HG03354 (cell line): ENCODE measurements around the gene ATP9A.
"Not testable (repeated sequence)": the region's sequence is repeated elsewhere in the genome, so short reads cannot be mapped to it uniquely, and the experiment has no call there.

Experiments used
- ATAC-seq: cut with Tn5 transposase; IDR thresholded peaks from one replicate; pipeline ENCODE4 v1.9.1; 2021; ENCODE audit warnings: mild to moderate bottlenecking; ENCODE audit not compliant: unreplicated experiment, poor library complexity, severe bottlenecking

Gene ATP9A

DNA sequence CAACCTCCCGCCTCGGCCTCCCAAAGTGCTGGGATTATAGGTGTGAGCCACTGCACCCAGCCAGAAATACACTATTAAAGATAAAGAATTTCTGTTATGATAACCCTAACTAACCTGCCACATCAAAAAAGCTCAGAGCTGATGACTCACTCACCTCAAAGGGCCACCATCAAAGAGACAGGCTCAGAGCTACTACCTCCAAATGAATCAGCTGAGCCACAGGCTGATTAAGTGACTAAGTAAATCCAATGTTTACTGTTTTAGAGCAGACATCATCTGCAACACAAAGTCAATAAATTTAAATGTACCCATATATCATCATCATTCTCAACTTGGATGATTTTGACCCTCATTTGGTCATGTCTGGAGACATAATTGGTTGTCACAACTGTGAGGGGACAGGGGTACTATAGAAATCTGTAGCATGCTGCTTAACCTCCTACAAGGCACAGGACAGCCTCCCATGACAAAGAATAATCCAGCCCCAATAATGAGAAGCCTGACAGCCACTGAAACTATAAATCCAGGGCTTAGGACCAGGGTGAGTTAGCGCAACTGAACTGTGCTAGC is 106.5 kb downstream of the ATP9A start:
- peak; percentile 70 for ATAC-seq

DNA sequence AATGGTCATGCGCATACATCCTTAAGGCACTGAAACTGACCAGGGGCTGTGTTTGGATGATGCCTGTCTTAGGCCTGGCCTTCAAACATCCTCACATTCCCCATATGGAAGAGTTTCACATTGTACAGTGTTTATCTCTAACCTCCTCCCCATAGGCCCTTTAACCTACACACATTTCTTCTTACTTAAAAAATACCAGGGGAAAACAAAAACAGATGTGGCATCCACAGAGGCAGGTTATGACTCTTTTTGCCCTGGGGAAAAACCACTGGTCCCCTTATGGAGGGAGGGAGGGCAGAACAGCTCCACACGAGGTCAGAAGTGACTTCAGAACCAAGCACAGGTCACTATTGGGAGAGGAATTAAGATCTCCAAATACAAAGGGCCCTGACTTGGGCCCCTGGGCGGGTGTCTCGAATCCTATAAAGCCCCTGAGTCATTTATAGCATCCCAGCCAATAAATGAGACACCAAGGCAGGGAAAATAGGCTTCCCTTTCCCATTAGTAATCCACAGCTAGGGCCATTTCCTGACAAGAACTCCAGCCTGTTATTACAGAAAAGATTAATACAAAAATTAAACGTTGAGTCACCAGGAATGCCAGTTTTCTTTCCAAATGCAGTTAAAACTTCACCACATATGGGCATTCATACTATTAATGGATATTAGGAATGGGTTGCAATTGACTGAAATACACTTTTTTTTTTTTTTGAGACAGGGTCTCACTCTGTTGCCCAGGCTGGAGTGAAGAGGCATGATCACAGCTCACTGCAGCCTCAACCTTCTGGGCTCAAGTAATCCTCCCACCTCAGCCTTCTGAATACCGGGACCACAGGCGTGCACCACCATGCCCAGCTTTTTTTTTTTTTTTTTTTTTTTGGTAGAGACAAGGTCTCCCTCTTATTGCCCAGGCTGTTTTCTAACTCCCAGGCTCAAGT is 107.2 kb downstream of the ATP9A start:
- no peak for ATAC-seq

DNA sequence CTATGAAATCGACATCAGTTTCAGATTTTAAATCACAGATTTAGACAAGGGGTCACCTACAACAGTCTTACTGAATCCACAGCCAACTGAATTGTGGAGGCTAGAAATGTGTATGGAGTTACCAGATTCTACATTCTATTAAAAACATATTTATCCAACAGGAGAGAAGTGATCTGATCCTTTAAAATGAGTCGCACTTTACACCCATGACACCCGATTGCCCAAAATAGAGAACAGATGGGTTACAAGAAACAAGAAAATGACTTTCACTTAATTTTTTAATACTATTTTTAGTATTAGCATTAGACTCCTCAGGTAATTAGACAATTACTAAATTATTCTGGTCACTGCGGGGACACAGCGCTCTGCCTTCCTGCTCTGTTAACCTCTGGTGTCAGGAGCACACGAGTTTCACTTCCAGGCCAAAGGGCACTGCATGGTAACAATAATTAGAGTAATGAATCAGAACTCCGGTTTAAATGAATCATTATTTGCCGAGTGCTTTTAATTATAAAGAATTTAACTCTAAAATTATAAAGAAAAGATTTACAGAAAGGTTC is 108.6 kb downstream of the ATP9A start:
- no peak for ATAC-seq

DNA sequence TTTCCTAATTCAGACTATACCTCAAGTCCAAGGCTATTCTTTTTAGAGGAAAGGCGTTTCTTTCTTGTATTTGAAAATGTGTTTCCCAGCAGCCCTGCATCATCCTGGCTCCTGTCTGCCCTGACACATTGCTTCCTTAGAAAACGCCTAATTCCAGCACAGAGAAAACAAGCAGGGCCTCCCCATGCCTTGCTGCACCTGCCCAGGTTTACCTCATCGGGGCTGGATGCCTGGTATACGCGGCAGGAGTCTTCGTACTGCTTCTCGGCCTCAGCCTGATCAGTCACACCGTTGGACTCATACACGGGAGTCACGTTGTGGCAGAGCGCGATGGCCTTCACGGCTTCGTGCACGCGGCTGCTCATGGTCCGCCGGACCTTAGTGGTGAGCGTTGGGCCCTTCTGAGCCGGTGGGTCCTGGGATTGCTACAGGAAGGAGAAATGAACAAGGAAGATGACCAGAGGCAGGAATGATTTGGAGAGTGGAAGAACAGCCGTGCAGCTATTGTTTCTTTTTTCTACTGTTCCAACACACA is 111.4 kb downstream of the ATP9A start:
- ATAC-seq, result no peak

DNA sequence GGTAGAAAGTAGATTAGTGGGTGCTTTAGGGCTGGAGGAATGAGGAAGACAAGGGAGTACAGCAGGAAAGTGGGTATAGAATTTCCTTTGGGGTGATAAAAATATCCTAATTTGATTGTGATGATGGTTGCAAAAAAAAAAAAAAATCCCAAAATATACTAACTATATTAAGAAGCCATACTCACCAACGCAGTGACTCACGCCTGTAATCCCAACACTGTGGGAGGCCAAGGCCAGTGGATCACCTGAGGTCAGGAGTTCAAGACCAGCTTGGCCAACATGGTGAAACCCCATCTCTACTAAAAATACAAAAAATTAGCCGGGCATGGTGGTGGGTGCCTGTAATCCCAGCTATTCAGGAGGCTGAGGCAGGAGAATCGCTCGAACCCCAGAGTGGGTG is 112.1 kb downstream of the ATP9A start:
- ATAC-seq, result not testable (repeated sequence)

DNA sequence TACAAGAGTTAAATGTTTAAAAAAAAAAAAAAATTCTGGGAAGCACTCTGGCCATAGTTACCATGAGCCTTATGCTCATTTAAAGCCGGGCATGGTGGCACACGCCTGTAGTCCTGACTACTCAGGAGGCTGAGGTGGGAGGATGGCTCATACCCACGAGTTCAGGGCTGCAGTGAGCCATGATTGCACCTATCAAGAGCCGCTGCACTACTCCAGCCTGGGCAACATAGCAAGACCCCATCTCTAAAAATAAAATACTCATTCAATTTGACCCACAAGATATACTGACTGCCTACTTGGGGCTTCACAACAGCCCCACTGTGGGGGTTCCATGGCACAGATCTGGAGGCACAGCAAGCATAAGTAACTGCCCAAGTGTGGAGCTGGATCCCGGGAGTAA is 113.7 kb downstream of the ATP9A start:
- ATAC-seq, result no peak

DNA sequence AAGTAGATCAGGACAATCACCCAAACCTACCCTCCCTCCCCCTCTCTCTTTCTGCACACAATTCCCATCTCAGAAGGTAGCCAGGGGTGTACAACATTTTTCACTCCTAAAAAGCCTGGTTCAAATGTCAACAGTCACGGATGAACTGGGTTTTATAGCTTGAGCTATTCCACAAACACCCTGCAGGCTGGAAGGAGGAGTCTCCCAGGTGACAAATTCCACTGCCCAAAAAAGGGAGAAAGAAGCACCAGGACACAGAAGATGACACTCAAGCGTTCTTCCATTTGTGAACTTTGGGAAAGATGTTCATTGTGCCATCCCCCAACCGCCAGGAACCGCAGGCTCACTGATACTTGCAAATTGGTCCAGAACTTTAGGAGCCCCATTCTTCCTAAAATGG is 114.1 kb downstream of the ATP9A start:
- no peak for ATAC-seq

DNA sequence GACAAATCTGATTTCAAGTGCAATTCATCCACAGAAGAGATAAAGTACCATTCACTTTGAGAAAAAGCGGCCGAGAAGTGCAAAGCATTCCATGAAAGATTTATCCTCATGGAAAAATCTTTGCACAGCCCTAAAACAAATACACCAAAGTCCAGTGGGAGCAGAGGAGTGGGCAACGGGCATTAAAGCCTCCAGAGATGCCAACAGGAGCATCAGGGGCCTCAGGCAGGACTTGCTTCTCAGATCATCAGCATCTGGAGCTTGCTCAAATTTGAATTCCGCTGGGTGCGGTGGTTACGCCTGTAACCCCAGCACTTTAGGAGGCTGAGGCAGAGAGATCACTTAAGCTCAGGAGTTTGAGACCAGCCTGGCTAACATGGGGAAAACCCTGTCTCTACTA is 115.0 kb downstream of the ATP9A start:
- no peak for ATAC-seq

DNA sequence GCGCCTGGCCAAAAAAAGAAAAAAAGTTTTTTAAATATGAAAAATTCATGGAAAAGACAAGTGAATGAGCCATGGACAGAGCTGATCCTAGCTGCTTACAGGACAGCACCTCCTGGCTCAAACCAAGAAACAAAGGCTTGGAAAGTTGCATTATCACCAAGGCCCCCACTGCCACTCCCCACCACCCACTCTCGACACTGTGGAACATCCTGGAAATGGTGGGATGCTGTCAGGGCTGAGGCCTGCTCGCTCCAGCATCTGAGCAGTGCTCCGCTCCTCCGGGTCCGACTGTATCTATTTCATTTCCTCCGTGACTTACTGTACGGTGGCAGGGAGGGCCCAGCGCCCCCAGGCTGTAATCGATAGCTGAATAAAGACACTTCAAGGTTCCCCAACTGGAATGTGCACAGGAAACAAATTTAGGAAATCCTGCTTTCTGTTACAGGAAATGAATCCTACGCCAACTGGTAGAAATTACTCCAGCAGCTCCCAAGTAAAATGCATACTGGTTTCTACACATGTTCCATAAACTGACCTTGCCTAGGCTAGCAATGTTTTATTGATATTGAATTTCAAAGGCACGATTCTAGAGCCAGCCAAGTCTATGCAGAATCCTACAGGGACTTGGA is 116.2 kb downstream of the ATP9A start:
- no peak for ATAC-seq

DNA sequence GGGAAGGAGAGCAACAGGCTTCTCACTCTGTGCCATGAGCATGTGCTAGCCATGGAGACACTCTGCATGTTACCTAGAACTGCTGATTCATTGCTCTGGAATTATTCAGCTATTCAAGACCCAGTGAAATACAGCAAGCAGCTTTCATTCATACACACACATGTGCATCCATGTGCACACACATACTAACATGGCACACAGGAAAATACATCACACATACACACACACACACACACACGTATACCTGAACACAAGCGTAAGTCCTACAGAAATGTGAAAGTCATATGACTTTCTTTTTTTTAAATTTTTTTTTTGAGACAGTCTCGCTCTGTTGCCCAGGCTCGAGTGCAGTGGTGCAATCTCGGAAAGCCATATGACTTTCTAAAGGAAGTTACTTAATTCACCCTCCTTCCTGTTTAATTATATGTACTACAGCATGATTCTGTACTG is 117.5 kb downstream of the ATP9A start:
- ATAC-seq, result no peak

DNA sequence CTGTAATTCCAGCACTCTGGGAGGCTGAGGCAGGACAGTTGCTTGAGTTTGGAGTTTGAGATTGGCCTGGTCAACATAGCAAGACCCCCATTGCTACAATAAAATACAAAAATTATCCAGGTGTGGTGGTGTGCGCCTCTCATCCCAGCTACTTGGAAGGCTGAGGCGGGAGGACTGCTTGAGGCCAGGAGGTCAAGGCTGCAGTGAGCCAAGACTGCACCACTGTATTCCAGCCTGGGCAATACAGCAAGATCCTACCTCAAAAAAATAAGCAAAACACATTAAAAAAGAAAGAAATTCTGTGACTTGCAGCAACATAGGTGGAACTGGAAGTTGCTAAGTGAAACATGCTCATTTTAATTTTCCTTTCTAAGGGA is 119.6 kb downstream of the ATP9A start:
- no peak for ATAC-seq

DNA sequence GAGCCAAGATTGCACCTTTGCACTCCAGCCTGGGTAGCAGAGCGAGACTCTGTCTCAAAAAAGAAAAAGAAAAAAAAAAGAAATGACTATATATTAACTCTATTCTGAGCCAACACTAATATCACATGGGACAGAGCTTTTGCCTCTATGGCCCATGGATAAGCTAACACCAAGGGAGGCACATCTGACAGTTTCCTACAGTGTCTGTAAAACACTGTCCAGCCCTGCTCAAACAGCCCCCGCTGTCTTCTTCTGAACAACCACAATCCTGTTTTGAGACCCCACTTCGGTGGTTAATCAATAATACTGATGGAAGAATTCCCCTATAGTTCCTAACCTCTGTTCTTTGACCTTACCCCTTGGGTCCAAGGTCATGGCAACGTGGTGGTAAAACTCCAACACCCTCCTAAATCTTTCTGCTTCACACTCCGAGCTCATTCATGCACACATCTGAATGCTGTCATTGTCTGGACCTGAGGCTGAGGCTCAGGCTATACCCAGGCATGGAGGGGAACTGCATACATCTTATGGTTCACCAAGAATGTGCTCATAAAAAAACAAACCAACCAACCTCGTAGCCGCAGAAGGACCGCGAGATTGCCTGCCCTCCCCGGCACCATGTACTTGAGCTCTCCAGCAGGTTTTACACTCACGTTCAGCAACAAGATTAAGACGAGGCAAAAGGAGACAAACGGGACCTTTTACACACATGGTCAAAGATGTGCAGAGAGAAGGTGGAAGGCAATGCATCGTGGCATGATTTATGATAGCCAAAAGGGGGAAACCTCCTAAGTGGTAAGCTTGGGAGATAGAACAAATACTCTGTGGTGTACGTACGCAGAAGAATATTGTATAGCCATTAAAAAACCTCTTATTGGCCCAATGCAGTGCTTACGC is 120.3 kb downstream of the ATP9A start:
- ATAC-seq, result no peak

DNA sequence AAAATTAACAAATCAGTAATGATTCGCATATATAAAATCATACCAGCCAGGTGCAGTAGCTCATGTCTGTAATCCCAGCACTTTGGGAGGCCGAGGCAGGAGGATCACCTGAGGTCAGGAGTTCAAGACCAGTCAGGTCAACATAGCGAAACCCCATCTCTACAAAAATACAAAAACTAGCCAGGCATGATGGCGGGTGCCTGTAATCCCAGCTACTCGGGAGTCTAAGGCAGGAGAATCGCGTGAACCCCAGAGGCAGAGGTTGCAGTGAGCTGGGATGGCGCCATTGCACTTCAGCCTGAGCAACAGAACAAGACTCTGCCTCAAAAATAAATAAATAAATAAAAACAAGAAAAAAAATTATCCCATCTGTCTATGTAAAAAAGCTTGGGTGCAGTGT is 124.4 kb downstream of the ATP9A start:
- not testable (repeated sequence) for ATAC-seq

DNA sequence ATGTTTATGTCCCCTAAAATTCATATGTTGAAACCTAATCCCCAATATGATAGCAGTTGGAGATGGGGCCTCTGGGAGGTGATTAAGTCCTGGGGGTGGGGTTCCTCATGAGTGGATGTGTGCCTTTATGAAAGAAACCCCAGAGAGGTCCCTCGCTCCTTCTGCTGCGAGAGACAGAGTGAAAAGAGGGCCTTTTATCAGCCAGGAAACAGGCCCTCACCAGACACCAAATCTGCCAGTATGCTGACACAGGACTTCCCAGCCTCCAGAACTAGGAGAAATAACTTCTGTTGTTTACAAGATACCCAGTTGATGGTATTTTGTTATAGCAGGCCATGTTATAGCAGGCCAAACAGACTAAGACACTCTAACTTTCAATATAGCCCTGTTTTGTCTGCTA is 124.8 kb downstream of the ATP9A start:
- no peak for ATAC-seq

DNA sequence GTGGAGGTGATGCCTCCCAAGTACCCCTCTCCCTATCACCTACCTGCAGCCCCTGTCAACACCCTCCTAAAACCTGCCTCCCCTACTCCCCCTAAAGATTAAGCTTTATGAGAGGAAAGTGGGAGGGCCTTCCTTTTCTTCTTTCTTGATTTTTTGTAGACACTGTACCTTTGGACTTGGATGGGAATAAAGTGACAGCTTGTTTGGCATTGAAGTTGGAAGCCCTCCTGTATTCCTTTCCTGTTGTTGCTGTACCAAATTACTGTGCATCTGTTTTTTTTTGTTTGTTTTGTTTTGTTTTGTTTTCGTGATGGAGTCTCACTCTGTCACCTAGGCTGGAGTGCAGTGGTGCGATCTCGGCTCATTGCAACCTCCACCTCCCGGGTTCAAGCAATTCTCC is 126.3 kb downstream of the ATP9A start:
- no peak for ATAC-seq

DNA sequence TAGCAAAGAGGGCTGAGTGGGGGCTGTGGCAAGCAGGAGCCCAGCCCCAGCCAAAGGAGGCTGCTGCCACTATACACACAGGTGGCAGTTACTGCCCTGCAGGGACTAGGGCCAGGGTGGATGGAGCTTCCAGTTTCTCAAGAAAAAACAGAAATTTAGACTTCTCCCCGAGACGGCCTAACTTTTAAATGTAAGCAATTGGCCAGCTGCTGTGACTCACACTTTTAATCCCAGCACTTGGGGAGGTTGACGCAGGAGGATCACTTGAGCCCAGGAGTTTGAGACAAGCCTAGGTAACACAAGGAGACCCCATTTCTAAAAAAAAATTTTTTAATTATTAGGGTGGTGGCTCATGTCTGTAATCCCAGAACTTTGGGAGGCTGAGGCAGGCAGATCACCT is 127.4 kb downstream of the ATP9A start:
- no peak for ATAC-seq

DNA sequence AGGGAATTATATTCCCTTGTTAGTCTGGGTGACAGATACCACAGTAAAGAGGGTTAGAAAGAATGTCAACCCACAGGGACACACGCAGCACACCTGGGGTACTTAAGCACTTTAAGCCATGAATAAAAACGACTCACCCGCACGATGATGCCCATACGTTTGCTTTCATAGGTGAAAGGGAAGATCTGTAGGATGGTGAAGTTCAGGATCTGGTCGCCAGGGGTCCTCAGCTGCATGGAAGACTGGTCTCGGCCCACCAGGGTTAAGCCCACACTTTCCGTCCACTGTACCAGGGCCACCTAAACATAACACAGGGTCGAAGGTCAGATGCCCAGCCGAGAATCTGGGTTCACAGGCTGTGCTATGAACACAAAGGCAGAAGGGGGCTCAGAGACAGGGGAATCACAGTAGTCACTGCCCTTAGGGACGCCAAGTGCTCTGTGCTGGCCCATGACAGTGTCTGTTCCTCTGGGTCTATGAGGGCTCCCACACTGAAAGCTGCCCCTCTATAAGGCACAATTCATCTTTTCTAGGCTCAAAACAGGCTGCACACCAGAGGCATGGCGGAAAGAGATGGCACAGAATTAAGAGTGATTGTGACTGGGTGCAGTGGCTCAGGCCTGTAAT is 128.9 kb downstream of the ATP9A start:
- peak; percentile 83 for ATAC-seq

DNA sequence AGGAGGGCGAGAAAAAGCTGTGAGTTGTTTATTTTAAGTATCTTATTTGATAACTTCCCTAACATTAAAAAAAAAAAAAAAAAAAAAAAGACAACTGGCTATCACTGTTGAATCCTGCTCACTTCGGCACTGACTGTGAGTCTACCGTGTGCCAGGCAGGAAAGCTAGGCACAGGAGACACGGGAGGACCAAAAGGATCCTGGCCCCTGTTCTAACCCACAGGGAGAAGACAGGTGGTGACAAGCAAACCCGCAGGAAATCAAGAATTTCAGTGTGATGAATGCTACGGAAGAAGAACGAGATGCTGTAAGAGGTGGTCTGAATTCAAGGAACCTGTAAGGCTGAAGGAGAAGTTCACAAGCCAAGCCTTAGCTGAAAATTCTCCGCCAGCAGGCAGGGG is 130.9 kb downstream of the ATP9A start:
- no peak for ATAC-seq

DNA sequence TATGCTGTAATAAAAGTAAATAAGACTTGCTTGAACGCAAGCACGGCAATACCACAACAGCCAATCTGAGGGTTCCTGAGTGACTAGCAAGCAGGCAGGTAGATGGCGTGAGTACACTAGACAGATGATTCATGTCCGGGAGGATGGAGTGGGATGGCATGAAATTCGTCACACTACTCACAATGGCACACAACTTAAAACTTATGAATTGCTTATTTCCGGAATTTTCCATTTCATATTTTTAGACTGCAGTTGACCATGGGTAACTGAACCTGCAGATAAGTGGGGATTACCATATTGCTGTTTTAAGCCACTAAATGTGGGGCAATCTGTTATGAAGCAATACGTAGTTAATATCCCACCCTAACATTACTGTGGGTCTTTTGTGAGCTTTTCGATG is 132.1 kb downstream of the ATP9A start:
- ATAC-seq, result no peak
